ENCODE results near the gene ARAP3. TPM values are rescaled to one million over a fixed set of nuclear protein-coding genes. Genes with fewer than 3 reads are reported as not detected.
"Not testable (repeated sequence)": the region's sequence is repeated elsewhere in the genome, so short reads cannot be mapped to it uniquely, and the experiment has no call there.

Gene ARAP3
- polyA plus RNA-seq, 1 donor (not counting 4 experiments of a cell fraction or from before 2014, with no cell fraction given): 1.3 TPM

DNA sequence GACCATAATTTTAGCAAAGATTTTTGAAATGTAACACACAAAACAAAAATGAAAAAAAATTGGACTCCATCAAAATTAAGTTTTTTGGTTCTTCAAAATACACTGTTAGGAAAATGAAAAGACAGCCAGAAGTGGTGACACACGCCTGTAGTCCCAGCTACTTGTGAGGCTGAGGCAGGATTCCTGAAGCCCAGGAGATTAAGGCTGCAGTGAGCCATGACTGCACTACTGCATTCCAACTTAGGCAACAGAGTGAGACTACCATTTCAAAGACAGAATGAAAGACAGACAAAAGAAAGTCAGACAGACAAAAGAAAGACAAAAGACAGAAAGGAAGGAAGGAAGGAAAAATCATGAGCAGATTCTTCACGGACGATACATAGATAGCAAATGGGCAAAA lies 70.7 kb downstream of the ARAP3 start:
- no peaks in the 10 kb centered on the region for H3K27me3 ChIP-seq (ENCODE audit: control insufficient read depth, extremely low read depth, insufficient read depth, low read length)
- TF ChIP-seq CTCF (optimal IDR thresholded peaks at IDR 0.05 in 1 of 3, IDR thresholded peaks at IDR 0.05 in 1 of 3, conservative IDR thresholded peaks at IDR 0.05 in 1 of 3; ENCODE audit: extremely low read depth in 1 of 3, insufficient read depth in 2 of 3, low read length in 3 of 3) (no peak), EZH2 (IDR thresholded peaks at IDR 0.05; ENCODE audit: low read length) (no peak)
- no peak overlapping the region for H3K4me2 ChIP-seq (ENCODE audit: control insufficient read depth, extremely low read depth, insufficient read depth, low read depth, low read length)
- H3K27ac ChIP-seq (ENCODE audit: control insufficient read depth, insufficient read depth, low read length): no peak overlapping the region
- DNase-seq (ENCODE audit: low read depth, low spot score): no peak
- H2AFZ ChIP-seq (ENCODE audit: control insufficient read depth, low read length): no peak overlapping the region
- peaks cover 5% of the 10 kb centered on the region for H3K4me1 ChIP-seq (ENCODE audit: control insufficient read depth, extremely low read depth, insufficient read depth, low read length)
- H3K9me1 ChIP-seq (ENCODE audit: control insufficient read depth, extremely low read depth, insufficient read depth, low read length): no peaks in the 10 kb centered on the region
- H4K20me1 ChIP-seq (ENCODE audit: control insufficient read depth, extremely low read depth, insufficient read depth, low read length): peaks cover 4% of the 10 kb centered on the region
- H3K4me3 ChIP-seq (ENCODE audit: control insufficient read depth in 2 of 3, extremely low read depth in 1 of 3, insufficient read depth in 2 of 3, low read depth in 1 of 3, low read length in 3 of 3): no peak overlapping the region
- peaks cover 97% of the 10 kb centered on the region for H3K79me2 ChIP-seq (ENCODE audit: control insufficient read depth, insufficient read depth, low read length)
- dilution Hi-C loops (cut with MboI; ENCODE audit: extremely low pct_ligation_motif_present, low sequenced_read_pairs): no loop called here
- FAIRE-seq: no peak
- H3K9me3 ChIP-seq (ENCODE audit: control insufficient read depth, low read depth, low read length): no peaks in the 10 kb centered on the region
- H3K9ac ChIP-seq (ENCODE audit: control insufficient read depth, extremely low read depth, insufficient read depth, low read length): no peak overlapping the region
- peaks cover 1 to 8% of the 10 kb centered on the region in 2 experiments for H3K36me3 ChIP-seq (ENCODE audit: control insufficient read depth in 2 of 2, extremely low read depth in 1 of 2, insufficient read depth in 2 of 2, low read length in 2 of 2)

DNA sequence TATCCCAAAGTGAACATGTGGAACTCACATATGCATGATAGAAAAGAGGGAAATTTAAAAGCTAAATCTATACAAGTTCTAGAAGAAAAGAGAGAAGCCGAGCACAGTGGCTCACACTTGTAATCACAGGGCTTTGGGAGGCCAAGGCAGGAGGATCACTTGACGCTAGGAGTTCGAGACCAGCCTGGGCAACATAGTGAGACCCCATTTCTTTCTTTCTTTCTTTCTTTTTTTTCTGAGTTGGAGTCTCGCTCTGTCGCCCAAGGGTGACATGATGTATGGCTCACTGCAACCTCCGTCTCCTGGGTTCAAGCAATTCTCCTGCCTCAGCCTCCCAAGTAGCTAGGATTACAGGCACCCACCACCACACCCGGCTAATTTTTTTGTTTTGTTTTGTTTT lies 72.1 kb downstream of the ARAP3 start:
- H3K9me1 ChIP-seq (ENCODE audit: control insufficient read depth, extremely low read depth, insufficient read depth, low read length); dilution Hi-C loops (cut with MboI; ENCODE audit: extremely low pct_ligation_motif_present, low sequenced_read_pairs); H3K27me3 ChIP-seq (ENCODE audit: control insufficient read depth, extremely low read depth, insufficient read depth, low read length); H3K9ac ChIP-seq (ENCODE audit: control insufficient read depth, extremely low read depth, insufficient read depth, low read length); H3K9me3 ChIP-seq (ENCODE audit: control insufficient read depth, low read depth, low read length); H3K27ac ChIP-seq (ENCODE audit: control insufficient read depth, insufficient read depth, low read length); H3K4me2 ChIP-seq (ENCODE audit: control insufficient read depth, extremely low read depth, insufficient read depth, low read depth, low read length); H3K4me1 ChIP-seq (ENCODE audit: control insufficient read depth, extremely low read depth, insufficient read depth, low read length); H3K4me3 ChIP-seq (ENCODE audit: control insufficient read depth in 2 of 3, extremely low read depth in 1 of 3, insufficient read depth in 2 of 3, low read depth in 1 of 3, low read length in 3 of 3); H4K20me1 ChIP-seq (ENCODE audit: control insufficient read depth, extremely low read depth, insufficient read depth, low read length); DNase-seq (ENCODE audit: low read depth, low spot score); H2AFZ ChIP-seq (ENCODE audit: control insufficient read depth, low read length); FAIRE-seq; H3K36me3 ChIP-seq (ENCODE audit: control insufficient read depth in 2 of 2, extremely low read depth in 1 of 2, insufficient read depth in 2 of 2, low read length in 2 of 2): not testable (repeated sequence)
- peaks cover 95% of the 10 kb centered on the region for H3K79me2 ChIP-seq (ENCODE audit: control insufficient read depth, insufficient read depth, low read length)

- Histone ChIP-seq H3K9me3 (ENCODE audit: control insufficient read depth, low read depth, low read length) (no peaks in the 10 kb centered on the region), H3K79me2 (ENCODE audit: control insufficient read depth, insufficient read depth, low read length) (peaks cover 89% of the 10 kb centered on the region), H2AFZ (ENCODE audit: control insufficient read depth, low read length) (no peak overlapping the region), H3K4me1 (ENCODE audit: control insufficient read depth, extremely low read depth, insufficient read depth, low read length) (peaks cover 11% of the 10 kb centered on the region), H3K4me2 (ENCODE audit: control insufficient read depth, extremely low read depth, insufficient read depth, low read depth, low read length) (no peak overlapping the region), H3K27ac (ENCODE audit: control insufficient read depth, insufficient read depth, low read length) (no peak overlapping the region), H3K27me3 (ENCODE audit: control insufficient read depth, extremely low read depth, insufficient read depth, low read length) (no peaks in the 10 kb centered on the region), H3K36me3 (ENCODE audit: control insufficient read depth in 2 of 2, extremely low read depth in 1 of 2, insufficient read depth in 2 of 2, low read length in 2 of 2) (peaks cover 1 to 3% of the 10 kb centered on the region in 2 experiments), H3K4me3 (ENCODE audit: control insufficient read depth in 2 of 3, extremely low read depth in 1 of 3, insufficient read depth in 2 of 3, low read depth in 1 of 3, low read length in 3 of 3) (no peak overlapping the region), H3K9ac (ENCODE audit: control insufficient read depth, extremely low read depth, insufficient read depth, low read length) (no peak overlapping the region), H3K9me1 (ENCODE audit: control insufficient read depth, extremely low read depth, insufficient read depth, low read length) (no peaks in the 10 kb centered on the region), H4K20me1 (ENCODE audit: control insufficient read depth, extremely low read depth, insufficient read depth, low read length) (peaks cover under 1% of the 10 kb centered on the region)
- TF ChIP-seq CTCF (optimal IDR thresholded peaks at IDR 0.05 in 1 of 3, IDR thresholded peaks at IDR 0.05 in 1 of 3, conservative IDR thresholded peaks at IDR 0.05 in 1 of 3; ENCODE audit: extremely low read depth in 1 of 3, insufficient read depth in 2 of 3, low read length in 3 of 3) (no peak), EZH2 (IDR thresholded peaks at IDR 0.05; ENCODE audit: low read length) (no peak)
- FAIRE-seq (no peak), DNase-seq (ENCODE audit: low read depth, low spot score) (no peak)
- dilution Hi-C loops (cut with MboI; ENCODE audit: extremely low pct_ligation_motif_present, low sequenced_read_pairs): no loop called here
These were observed 73.0 kb downstream of the ARAP3 start for GRCh38 chr5:141609044-141609443.

Measured in keratinocyte (primary cell).